T1000 (cell line): ENCODE results near the gene EML2.
A peak's percentile ranks its signal among the peaks of the same experiment; 100 is the strongest.
"Not testable (repeated sequence)": the region's sequence is repeated elsewhere in the genome, so short reads cannot be mapped to it uniquely, and the experiment has no call there.

Experiments used
- DNase-seq: peaks from one replicate; lab custom pipeline; 2025; ENCODE audit warnings: mixed read lengths; lab: John Stamatoyannopoulos, UW

EML2 gene

GRCh38 chr19:45653634-45654033 lies 14.4 kb upstream of the EML2 start:
- no peak for DNase-seq

- no peak for DNase-seq
Observed at GRCh38 chr19:45650722-45651121, 11.5 kb upstream of the EML2 start.

- DNase-seq, result no peak
Observed at GRCh38 chr19:45646345-45646698, 7.1 kb upstream of the EML2 start.

- peak; percentile 72 for DNase-seq
Observed at GRCh38 chr19:45645631-45646344, 6.6 kb upstream of the EML2 start.

GRCh38 chr19:45645068-45645630 lies 6.0 kb upstream of the EML2 start:
- DNase-seq, result no peak

- DNase-seq, result no peak
Observed at GRCh38 chr19:45643927-45644771, 5.0 kb upstream of the EML2 start.

- DNase-seq, result peak; percentile 76
Observed at GRCh38 chr19:45643024-45643926, 4.1 kb upstream of the EML2 start.

GRCh38 chr19:45641274-45642105 lies 2.3 kb upstream of the EML2 start:
- DNase-seq, result peak; percentile 28

- no peak for DNase-seq
Observed at GRCh38 chr19:45640849-45641273, 1.7 kb upstream of the EML2 start.

- DNase-seq, result no peak
Observed at GRCh38 chr19:45637890-45638667, 1.1 kb downstream of the EML2 start.

GRCh38 chr19:45636902-45637301 lies 2.3 kb downstream of the EML2 start:
- no peak for DNase-seq

- DNase-seq, result no peak
Observed at GRCh38 chr19:45636275-45636674, 2.9 kb downstream of the EML2 start.

- DNase-seq, result peak; percentile 89
Observed at GRCh38 chr19:45632468-45633196, 6.6 kb downstream of the EML2 start.

GRCh38 chr19:45630463-45630862 lies 8.7 kb downstream of the EML2 start:
- DNase-seq, result peak; percentile 30

- no peak for DNase-seq
Observed at GRCh38 chr19:45629704-45630103, 9.5 kb downstream of the EML2 start.

GRCh38 chr19:45628219-45628618 lies 11.0 kb downstream of the EML2 start:
- DNase-seq, result not testable (repeated sequence)

- DNase-seq, result no peak
Observed at GRCh38 chr19:45623984-45624383, 15.2 kb downstream of the EML2 start.

GRCh38 chr19:45621976-45622503 lies 17.2 kb downstream of the EML2 start:
- no peak for DNase-seq

GRCh38 chr19:45621389-45621788 lies 17.8 kb downstream of the EML2 start:
- DNase-seq, result no peak
